NCI-H2227 (cell line): ENCODE data around the gene OSR1.
A peak's percentile ranks its signal among the peaks of the same experiment; 100 is the strongest.
"Not testable (repeated sequence)": the region's sequence is repeated elsewhere in the genome, so short reads cannot be mapped to it uniquely, and the experiment has no call there.

ENCODE experiments used
- DNase-seq: peaks from one replicate; lab custom pipeline; 2025; ENCODE audit not compliant: unreplicated experiment; lab: John Stamatoyannopoulos, UW

Gene OSR1

GRCh38 chr2:19358242-19359020 is at the start of gene OSR1:
OSR1 (minus strand) TSS chr2:19358623; CDS start chr2:19353805, 4,818 bp downstream.
- DNase-seq = peak; percentile 41

DNA sequence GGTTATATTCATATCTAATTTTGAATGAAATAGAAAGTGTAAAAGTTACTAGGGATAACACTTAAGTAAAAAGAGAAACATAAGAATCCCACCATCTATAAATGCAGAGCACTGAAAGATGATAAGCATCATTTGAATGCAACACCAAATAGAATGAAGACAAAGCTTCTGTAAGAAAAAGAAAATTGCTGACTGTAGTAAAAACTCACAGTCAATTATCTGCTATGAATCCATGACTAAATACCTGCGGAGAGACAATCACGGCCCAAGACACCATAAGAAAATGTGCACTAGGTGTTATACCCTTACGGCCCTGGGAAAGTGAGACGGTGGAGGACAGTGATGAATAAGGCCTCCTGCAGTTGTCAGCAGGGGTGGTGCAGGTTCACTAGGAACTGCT is 45.4 kb upstream of the OSR1 start:
- no peak for DNase-seq

DNA sequence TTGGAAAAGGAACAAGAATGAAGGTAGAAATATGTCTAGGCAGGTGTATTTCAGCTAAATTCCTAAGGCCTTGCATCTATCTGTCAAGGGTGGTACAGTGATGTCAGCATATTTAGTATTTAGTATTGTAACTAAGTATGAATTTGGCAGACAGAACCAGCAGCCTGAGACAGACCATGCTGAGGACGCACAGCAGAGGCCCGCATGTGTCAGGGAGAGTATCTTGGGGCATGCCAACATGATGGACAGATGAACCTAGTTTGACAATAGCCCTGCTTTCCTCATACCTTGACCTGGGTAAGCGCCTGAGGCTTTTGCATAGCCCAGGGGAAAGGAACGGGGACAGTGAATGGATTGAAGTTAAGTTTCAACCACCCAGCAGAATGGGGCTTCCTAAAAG is 33.8 kb upstream of the OSR1 start:
- DNase-seq = no peak

- not testable (repeated sequence) for DNase-seq
Observed at GRCh38 chr2:19389469-19389868, 31.0 kb upstream of the OSR1 start.

DNA sequence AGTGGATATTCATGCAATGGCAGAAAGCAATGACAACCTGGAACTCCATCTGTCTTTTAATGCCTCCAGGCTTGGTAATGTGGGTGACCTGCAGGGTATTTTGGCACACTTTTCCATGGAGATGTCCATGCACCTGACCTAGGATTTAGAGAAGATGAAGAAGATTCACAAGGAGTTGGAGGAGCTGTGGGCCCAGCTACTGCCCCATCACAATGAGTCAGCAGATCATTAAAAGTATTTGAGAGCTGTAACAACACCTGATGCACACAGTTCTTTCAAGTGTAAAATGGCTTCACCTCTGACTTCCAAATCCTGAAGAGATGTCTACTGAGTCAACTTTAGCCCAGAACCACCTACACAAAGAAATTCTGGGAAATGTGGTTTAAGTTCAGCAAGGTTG is 22.1 kb upstream of the OSR1 start:
- DNase-seq = no peak

- no peak for DNase-seq
Observed at GRCh38 chr2:19378939-19379338, 20.5 kb upstream of the OSR1 start.

DNA sequence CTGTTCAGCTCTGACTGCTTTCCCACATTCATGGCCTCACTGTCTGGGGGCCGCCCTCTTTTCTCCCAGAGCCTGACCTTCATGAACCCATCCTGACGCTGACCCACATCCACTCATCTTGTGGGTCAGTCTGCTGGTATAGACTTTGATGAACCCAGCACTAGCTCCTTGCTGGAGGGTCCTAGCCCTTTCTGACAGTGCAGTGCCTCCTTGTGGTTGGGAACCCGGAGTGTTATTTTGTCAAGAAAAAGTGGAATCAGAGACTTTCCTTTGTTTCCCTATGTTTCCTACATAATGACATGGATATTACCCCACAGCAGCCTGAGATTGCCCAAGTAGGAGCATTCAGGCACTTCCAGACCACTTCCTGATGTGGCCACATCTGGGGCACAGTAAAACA is 19.3 kb upstream of the OSR1 start:
- DNase-seq = no peak

DNA sequence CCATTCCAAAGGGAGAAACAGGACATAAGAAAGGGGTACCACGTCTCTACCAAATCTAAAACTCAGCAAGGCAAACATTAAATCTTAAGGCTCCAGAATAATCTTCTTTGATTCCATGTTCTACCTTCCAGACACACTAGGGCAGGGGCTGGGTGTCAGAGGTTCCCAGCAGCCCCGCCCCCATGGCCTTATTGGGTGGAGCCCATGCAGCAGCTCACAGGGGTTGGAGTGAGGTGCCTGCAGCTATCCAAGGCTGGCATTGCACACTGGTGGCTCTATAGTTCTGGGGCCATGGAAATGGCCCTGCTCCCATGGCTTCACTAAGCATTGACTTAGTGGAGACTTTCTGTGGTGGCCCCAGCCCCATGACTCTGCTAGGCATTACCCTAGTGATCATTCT is 14.9 kb upstream of the OSR1 start:
- no peak for DNase-seq

DNA sequence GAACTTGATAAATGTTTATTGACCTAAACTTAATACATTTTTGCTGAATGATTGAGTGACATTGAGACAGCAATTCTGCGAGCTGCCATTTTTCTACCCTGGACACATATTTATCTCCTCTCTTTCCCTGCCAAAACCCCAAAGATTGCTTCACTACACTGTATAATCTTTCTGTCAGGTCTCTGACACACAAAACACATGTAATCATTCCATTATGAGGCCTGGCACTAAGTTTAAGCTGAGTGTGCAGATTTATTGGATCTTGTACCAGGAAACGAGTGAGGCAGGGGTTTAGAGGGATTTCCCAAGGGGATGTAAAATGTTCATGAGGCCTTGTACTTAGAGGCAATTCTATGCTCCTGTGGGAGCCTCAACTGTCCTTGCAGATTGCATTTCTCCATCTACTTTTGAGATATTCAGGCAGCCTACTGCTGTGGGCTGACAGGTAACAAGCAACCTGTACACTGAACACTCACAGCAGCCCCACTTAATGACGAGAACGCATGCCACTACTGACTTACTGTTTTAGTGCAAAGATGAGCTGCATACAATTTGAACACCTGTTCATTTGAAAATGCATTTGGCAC is 13.7 kb upstream of the OSR1 start:
- DNase-seq = no peak

- no peak for DNase-seq
Observed at GRCh38 chr2:19369341-19369955, 11.0 kb upstream of the OSR1 start.

GRCh38 chr2:19368760-19369159 is 10.3 kb upstream of the OSR1 start:
- DNase-seq = no peak

DNA sequence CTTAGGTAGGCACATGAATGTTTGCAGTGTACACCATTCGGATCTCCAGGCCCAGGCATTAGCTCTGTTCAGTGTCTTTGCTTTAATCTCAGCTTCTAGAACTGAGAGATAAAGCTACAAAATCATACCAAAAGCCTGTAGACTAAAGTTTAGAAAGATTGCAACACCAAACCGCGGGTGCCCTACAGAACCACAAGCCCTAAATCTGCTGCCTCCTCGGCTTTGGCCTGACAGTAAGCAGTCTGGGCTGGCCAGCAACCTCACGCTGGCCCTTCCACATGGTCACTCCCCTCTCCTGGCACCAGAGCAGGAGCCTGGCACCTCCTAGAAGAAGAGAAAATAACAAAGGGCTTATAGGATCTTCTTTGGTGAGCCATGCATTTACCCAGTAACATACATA is 8.9 kb upstream of the OSR1 start:
- no peak for DNase-seq

GRCh38 chr2:19365126-19365525 is 6.7 kb upstream of the OSR1 start:
- no peak for DNase-seq

GRCh38 chr2:19364014-19364413 is 5.6 kb upstream of the OSR1 start:
- DNase-seq = no peak

DNA sequence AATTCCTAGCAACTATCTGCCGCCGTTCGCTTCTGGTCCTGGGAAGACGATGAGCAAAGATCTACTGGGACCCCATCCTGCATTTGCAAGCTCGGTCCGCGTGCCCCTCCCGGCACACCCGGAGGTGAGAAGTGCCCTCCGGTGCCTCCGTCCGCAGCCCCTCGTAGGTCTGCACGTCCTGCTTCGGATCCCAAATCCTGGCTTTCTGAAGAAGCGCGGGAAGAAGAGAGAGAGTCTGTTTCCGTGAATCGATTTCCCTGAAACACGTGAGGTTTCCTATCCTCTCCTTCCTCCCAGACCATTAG is 5.0 kb upstream of the OSR1 start:
- no peak for DNase-seq

GRCh38 chr2:19362755-19363473 is 4.5 kb upstream of the OSR1 start:
- peak; percentile 74 for DNase-seq

GRCh38 chr2:19362094-19362754 is 3.8 kb upstream of the OSR1 start:
- no peak for DNase-seq

GRCh38 chr2:19361325-19361990 is 3.0 kb upstream of the OSR1 start:
- no peak for DNase-seq

DNA sequence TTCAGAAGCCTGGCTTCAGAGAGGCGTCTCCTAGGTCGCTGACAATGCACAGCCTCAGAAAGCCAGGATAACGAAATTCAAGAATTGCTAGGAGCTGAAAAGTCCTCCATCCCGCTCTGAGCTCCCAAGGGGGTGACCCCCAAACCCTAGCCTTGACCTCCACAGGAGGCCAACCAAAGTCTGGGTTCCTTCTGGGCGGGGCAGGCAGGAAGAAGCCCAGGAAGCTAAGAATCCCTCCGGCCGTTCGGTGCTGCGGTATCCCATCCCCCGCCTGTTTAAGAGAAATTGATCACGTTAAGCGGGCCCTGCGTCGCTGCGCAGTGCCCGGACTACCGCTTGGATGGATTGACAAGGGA is 2.5 kb upstream of the OSR1 start:
- DNase-seq = no peak

DNA sequence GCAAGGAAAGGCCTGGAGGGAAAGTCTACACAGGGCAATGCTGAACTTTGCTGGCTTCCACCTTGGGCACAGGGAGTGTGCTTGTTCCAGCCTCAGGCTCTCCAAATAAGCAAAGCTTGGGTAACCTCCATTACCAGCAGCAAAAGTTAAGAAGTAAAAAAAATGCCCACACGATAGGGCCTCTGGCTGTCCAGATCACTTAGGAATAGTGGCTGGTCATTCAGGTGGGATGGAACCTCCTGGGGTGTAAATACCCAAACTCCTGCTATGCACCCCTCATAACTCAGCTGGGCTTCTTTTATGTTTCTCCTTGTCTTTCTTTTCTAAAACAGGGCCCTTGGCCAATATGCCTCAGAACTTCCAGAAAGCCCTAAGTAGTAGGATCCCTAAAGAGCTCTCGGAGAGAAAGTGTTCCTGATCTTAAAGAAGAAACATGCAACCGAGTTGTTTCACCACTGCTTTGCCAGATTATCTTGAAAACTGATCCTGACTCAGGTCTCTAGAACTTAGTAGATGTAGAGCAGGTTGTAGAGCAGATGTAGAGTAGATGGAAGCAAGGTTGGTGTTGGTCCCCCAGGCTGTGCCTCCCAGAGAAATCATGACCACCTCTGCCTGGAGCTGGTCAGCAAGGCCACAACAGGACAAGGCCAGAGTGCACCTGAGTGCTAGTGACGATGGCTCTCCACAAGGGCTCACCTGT is 2.0 kb upstream of the OSR1 start:
- DNase-seq = no peak
